CMK (cell line): Measurements from ENCODE around the gene ZNF43.
"Not testable (repeated sequence)": the region's sequence is repeated elsewhere in the genome, so short reads cannot be mapped to it uniquely, and the experiment has no call there.

Experiments used
- DNase-seq: peaks from one replicate; pipeline ENCODE4 v3.0.0-alpha.2; 2010; ENCODE audit warnings: low read depth

The ZNF43 gene

GRCh38 chr19:21835810-21836444, at the start of gene ZNF43:
Gene ZNF43 (minus strand): TSS chr19:21836182. CDS start chr19:21836038, 144 bp downstream.
- peak; percentile 78 for DNase-seq

GRCh38 chr19:21885516-21885915, 49.5 kb upstream of the ZNF43 start:
- DNase-seq, result not testable (repeated sequence)

- not testable (repeated sequence) for DNase-seq
These were observed 48.8 kb upstream of the ZNF43 start for GRCh38 chr19:21884786-21885185.

- no peak for DNase-seq
These were observed 47.5 kb upstream of the ZNF43 start for GRCh38 chr19:21883516-21883915.

GRCh38 chr19:21880761-21881160, 44.8 kb upstream of the ZNF43 start:
- not testable (repeated sequence) for DNase-seq

- DNase-seq, result no peak
These were observed 42.7 kb upstream of the ZNF43 start for GRCh38 chr19:21878646-21879045.

GRCh38 chr19:21877976-21878375, 42.0 kb upstream of the ZNF43 start:
- no peak for DNase-seq

- not testable (repeated sequence) for DNase-seq
These were observed 40.6 kb upstream of the ZNF43 start for GRCh38 chr19:21876608-21877007.

- DNase-seq, result no peak
These were observed 21.0 kb upstream of the ZNF43 start for GRCh38 chr19:21856773-21857514.

GRCh38 chr19:21851596-21852345, 15.8 kb upstream of the ZNF43 start:
- DNase-seq, result peak; percentile 61

- DNase-seq, result no peak
These were observed 14.8 kb upstream of the ZNF43 start for GRCh38 chr19:21850656-21851255.

- no peak for DNase-seq
These were observed 12.7 kb upstream of the ZNF43 start for GRCh38 chr19:21848706-21849105.

GRCh38 chr19:21843081-21843480, 7.1 kb upstream of the ZNF43 start:
- no peak for DNase-seq

GRCh38 chr19:21841488-21842097, 5.6 kb upstream of the ZNF43 start:
- DNase-seq, result no peak

- DNase-seq, result no peak
These were observed 5.1 kb upstream of the ZNF43 start for GRCh38 chr19:21841081-21841480.

GRCh38 chr19:21839976-21840375, 4.0 kb upstream of the ZNF43 start:
- DNase-seq, result no peak

- DNase-seq, result no peak
These were observed 2.7 kb upstream of the ZNF43 start for GRCh38 chr19:21838646-21839045.

- DNase-seq, result no peak
These were observed 563 bp downstream of the ZNF43 start for GRCh38 chr19:21835429-21835809.

- DNase-seq, result no peak
These were observed 2.2 kb downstream of the ZNF43 start for GRCh38 chr19:21833733-21834132.

- no peak for DNase-seq
These were observed 11.3 kb downstream of the ZNF43 start for GRCh38 chr19:21824679-21825078.

- DNase-seq, result no peak
These were observed 12.8 kb downstream of the ZNF43 start for GRCh38 chr19:21823224-21823623.

GRCh38 chr19:21812448-21812847, 23.5 kb downstream of the ZNF43 start:
- no peak for DNase-seq
